Ishikawa (cell line): ENCODE results near the gene LCAT.

Experiments
- CEBPB ChIP-seq: IDR thresholded peaks from 2 replicates; pipeline ENCODE4 v1.6.1; 2012
- CREB1 ChIP-seq: IDR thresholded peaks from 2 replicates; pipeline ENCODE4 v1.6.1; 2012; ENCODE audit warnings: low read depth
- EGR1 ChIP-seq: IDR thresholded peaks from 2 replicates; pipeline ENCODE4 v1.6.1; 2012
- EP300 ChIP-seq: IDR thresholded peaks from 2 replicates; pipeline ENCODE4 v1.6.1; 2012; ENCODE audit warnings: borderline replicate concordance
- FOXM1 ChIP-seq: IDR thresholded peaks from 2 replicates; pipeline ENCODE4 v1.6.1; 2012; ENCODE audit warnings: low read depth, borderline replicate concordance
- MAX ChIP-seq: IDR thresholded peaks from 2 replicates; pipeline ENCODE4 v1.6.1; 2012
- NFIC ChIP-seq: IDR thresholded peaks from 2 replicates; pipeline ENCODE4 v1.6.1; 2012
- RAD21 ChIP-seq: IDR thresholded peaks from 2 replicates; pipeline ENCODE4 v1.6.1; 2012; ENCODE audit warnings: low read depth
- REST ChIP-seq: IDR thresholded peaks from 2 replicates; pipeline ENCODE4 v1.6.1; 2012; ENCODE audit warnings: low read depth, mild to moderate bottlenecking
- TAF1 ChIP-seq: IDR thresholded peaks from 2 replicates; pipeline ENCODE4 v1.6.1; 2012; ENCODE audit warnings: low read depth, mild to moderate bottlenecking
- TCF12 ChIP-seq: IDR thresholded peaks from 2 replicates; pipeline ENCODE4 v1.6.1; 2012; ENCODE audit warnings: low read depth
- TEAD4 ChIP-seq: IDR thresholded peaks from 2 replicates; pipeline ENCODE4 v1.6.1; 2012
- USF1 ChIP-seq: IDR thresholded peaks from 2 replicates; pipeline ENCODE4 v1.6.1; 2012
- YY1 ChIP-seq: IDR thresholded peaks from 2 replicates; pipeline ENCODE4 v1.6.1; 2012; ENCODE audit warnings: low read depth
- ZBTB7A ChIP-seq: IDR thresholded peaks from 2 replicates; pipeline ENCODE4 v1.6.1; 2012; ENCODE audit warnings: low read depth

LCAT gene

GRCh38 chr16:67988675-67989074, 44.8 kb upstream of the LCAT start:
- TF ChIP-seq CEBPB (no peak), MAX (no peak), CREB1 (no peak), USF1 (no peak), REST (no peak), TEAD4 (no peak), RAD21 (no peak)

GRCh38 chr16:67987460-67988160, 43.7 kb upstream of the LCAT start:
- TF ChIP-seq ZBTB7A = no peak
- no peak for TF ChIP-seq TEAD4
- no peak for TF ChIP-seq CEBPB
- no peak for TF ChIP-seq CREB1
- TF ChIP-seq TCF12 = no peak
- no peak for TF ChIP-seq USF1
- TF ChIP-seq EP300 = no peak
- no peak for TF ChIP-seq NFIC
- no peak for TF ChIP-seq TAF1
- TF ChIP-seq EGR1 = no peak
- TF ChIP-seq RAD21 = no peak
- TF ChIP-seq MAX = no peak
- no peak for TF ChIP-seq REST
- no peak for TF ChIP-seq YY1
- no peak for TF ChIP-seq FOXM1

- TF ChIP-seq TCF12 (no peak), MAX (no peak), TEAD4 (no peak), EP300 (no peak), NFIC (no peak), CEBPB (no peak), FOXM1 (no peak), YY1 (no peak), CREB1 (no peak), EGR1 (no peak), REST (no peak), TAF1 (no peak), RAD21 (no peak), USF1 (no peak), ZBTB7A (no peak)
These were observed 43.0 kb upstream of the LCAT start for GRCh38 chr16:67986949-67987348.

- TF ChIP-seq CEBPB (no peak), TCF12 (no peak), USF1 (no peak)
These were observed 38.2 kb upstream of the LCAT start for GRCh38 chr16:67982011-67982696.
